DOHH2 (cell line): ENCODE data around the gene CTNNAL1.

Experiments
- H3F3A ChIP-seq: fragments of 200-600 bp; sonication (generic), shearing (Covaris generic); 2 replicates; pipeline ENCODE4 v1.6.0; 2016; ENCODE audit warnings: antibody characterized with exemption, mild to moderate bottlenecking; ENCODE audit not compliant: control insufficient read depth, insufficient read depth
- H3K27ac ChIP-seq: fragments of 200-600 bp; sonication (generic); 2 replicates; pipeline ENCODE4 v1.5.1; 2014; ENCODE audit warnings: low read depth, mild to moderate bottlenecking, low read length, moderate library complexity
- H3K27me3 ChIP-seq: fragments of 200-600 bp; sonication (generic); 2 replicates; pipeline ENCODE4 v1.6.1; 2014; ENCODE audit warnings: mild to moderate bottlenecking, low read length, mixed read lengths; ENCODE audit not compliant: control insufficient read depth
- H3K36me3 ChIP-seq: fragments of 200-600 bp; sonication (generic); 2 replicates; pipeline ENCODE4 v1.6.1; 2014; ENCODE audit warnings: mild to moderate bottlenecking, low read length, moderate library complexity, mixed read lengths; ENCODE audit not compliant: control insufficient read depth
- H3K4me1 ChIP-seq: fragments of 200-600 bp; sonication (generic); 2 replicates; pipeline ENCODE4 v1.6.1; 2014; ENCODE audit warnings: mild to moderate bottlenecking, low read length, mixed read lengths; ENCODE audit not compliant: control insufficient read depth
- H3K4me2 ChIP-seq: fragments of 200-600 bp; sonication (generic); 2 replicates; pipeline ENCODE4 v1.6.0; 2014; ENCODE audit warnings: mild to moderate bottlenecking, low read length, moderate library complexity
- H3K4me3 ChIP-seq: fragments of 200-600 bp; sonication (generic); 2 replicates; pipeline ENCODE4 v1.5.1; 2014; ENCODE audit warnings: mild to moderate bottlenecking, low read length, mixed read lengths
- H3K79me2 ChIP-seq: fragments of 200-600 bp; sonication (generic); 2 replicates; pipeline ENCODE4 v1.6.1; 2014; ENCODE audit warnings: mild to moderate bottlenecking, low read length, mixed read lengths; ENCODE audit not compliant: control insufficient read depth
- H3K9me2 ChIP-seq: fragments of 200-600 bp; sonication (generic); replicated peaks from 2 replicates; pipeline ENCODE4 v1.6.1; 2014; ENCODE audit warnings: mild to moderate bottlenecking, low read length, mixed read lengths; ENCODE audit not compliant: control insufficient read depth
- H3K9me3 ChIP-seq: fragments of 200-600 bp; sonication (generic); 2 replicates; pipeline ENCODE4 v1.6.1; 2014; ENCODE audit warnings: antibody characterized with exemption, low read length, mixed read lengths; ENCODE audit not compliant: control insufficient read depth, insufficient read depth
- H4K20me1 ChIP-seq: fragments of 200-600 bp; sonication (generic); 2 replicates; pipeline ENCODE4 v1.6.0; 2014; ENCODE audit warnings: low read depth, mild to moderate bottlenecking, antibody characterized with exemption, low read length, moderate library complexity; ENCODE audit not compliant: control insufficient read depth, insufficient read depth
- CTCF ChIP-seq: fragments of 200-600 bp; sonication (generic); IDR thresholded peaks from one replicate; pipeline ENCODE4 v1.5.1; 2014; ENCODE audit warnings: antibody characterized with exemption, mild to moderate bottlenecking, low read depth, low read length; ENCODE audit not compliant: poor library complexity, severe bottlenecking
- EZH2phosphoT487 ChIP-seq: fragments of 200-600 bp; sonication (generic); IDR thresholded peaks from 2 replicates; pipeline ENCODE4 v1.6.1; 2017; ENCODE audit warnings: borderline replicate concordance, mild to moderate bottlenecking, antibody characterized with exemption, low read length, moderate library complexity, mixed read lengths

The CTNNAL1 gene

GRCh38 chr9:109017493-109017892 lies 4.2 kb upstream of the CTNNAL1 start:
- Histone ChIP-seq H3K4me1 (peaks cover 4% of the 10 kb centered on the region), H3K4me2 (no peak overlapping the region), H3K9me2 (no peaks in the 10 kb centered on the region), H4K20me1 (no peaks in the 10 kb centered on the region), H3K9me3 (no peaks in the 10 kb centered on the region), H3K79me2 (peaks cover 5% of the 10 kb centered on the region), H3F3A (peaks cover 27% of the 10 kb centered on the region), H3K36me3 (peaks cover 29% of the 10 kb centered on the region), H3K27ac (no peak overlapping the region), H3K4me3 (no peak overlapping the region), H3K27me3 (no peaks in the 10 kb centered on the region)
- TF ChIP-seq CTCF = no peak
- no peak for TF ChIP-seq EZH2phosphoT487

GRCh38 chr9:109017061-109017460 lies 3.8 kb upstream of the CTNNAL1 start:
- Histone ChIP-seq H3K79me2 (peaks cover 9% of the 10 kb centered on the region), H3F3A (peaks cover 27% of the 10 kb centered on the region), H3K4me3 (no peak overlapping the region), H4K20me1 (no peaks in the 10 kb centered on the region), H3K4me1 (peaks cover 9% of the 10 kb centered on the region), H3K36me3 (peaks cover 28% of the 10 kb centered on the region), H3K4me2 (no peak overlapping the region), H3K27ac (no peak overlapping the region), H3K27me3 (no peaks in the 10 kb centered on the region), H3K9me2 (no peaks in the 10 kb centered on the region), H3K9me3 (no peaks in the 10 kb centered on the region)
- no peak for TF ChIP-seq EZH2phosphoT487
- no peak for TF ChIP-seq CTCF

GRCh38 chr9:109016132-109016531 lies 2.8 kb upstream of the CTNNAL1 start:
- Histone ChIP-seq H3K79me2 (peaks cover 19% of the 10 kb centered on the region), H3K36me3 (peaks cover 20% of the 10 kb centered on the region), H3F3A (peaks cover 27% of the 10 kb centered on the region), H4K20me1 (no peaks in the 10 kb centered on the region; the same call in 1 of the 2 replicates), H3K9me3 (no peaks in the 10 kb centered on the region), H3K4me2 (no peak overlapping the region), H3K4me3 (no peak overlapping the region), H3K9me2 (no peaks in the 10 kb centered on the region), H3K27ac (no peak overlapping the region), H3K4me1 (peaks cover 18% of the 10 kb centered on the region), H3K27me3 (no peaks in the 10 kb centered on the region)
- TF ChIP-seq EZH2phosphoT487 (no peak), CTCF (no peak)
